Thyroid gland (tissue), 4 donors: ENCODE data around the gene MEDAG.

ENCODE experiments used
- POLR2A ChIP-seq, 2 donors: fragments of 450-650 bp; IDR thresholded peaks; one replicate each; pipeline ENCODE4 v1.6.1; 2017; ENCODE audit warnings: antibody characterized with exemption in 2 of 2, mild to moderate bottlenecking in 2 of 2, moderate library complexity in 1 of 2
- TF ChIP-seq, protein P1 (sequence below), 6 experiments: fragments of 200-600 bp in 3 of 6; fragments of 450-650 bp in 3 of 6; sonication (generic) in 3 of 6; IDR thresholded peaks; one replicate each; pipeline ENCODE4 v1.5.1; 2016 to 2019; ENCODE audit warnings: antibody characterized with exemption in 6 of 6, mild to moderate bottlenecking in 2 of 6, inconsistent platforms in 1 of 6, moderate library complexity in 1 of 6

DNA sequence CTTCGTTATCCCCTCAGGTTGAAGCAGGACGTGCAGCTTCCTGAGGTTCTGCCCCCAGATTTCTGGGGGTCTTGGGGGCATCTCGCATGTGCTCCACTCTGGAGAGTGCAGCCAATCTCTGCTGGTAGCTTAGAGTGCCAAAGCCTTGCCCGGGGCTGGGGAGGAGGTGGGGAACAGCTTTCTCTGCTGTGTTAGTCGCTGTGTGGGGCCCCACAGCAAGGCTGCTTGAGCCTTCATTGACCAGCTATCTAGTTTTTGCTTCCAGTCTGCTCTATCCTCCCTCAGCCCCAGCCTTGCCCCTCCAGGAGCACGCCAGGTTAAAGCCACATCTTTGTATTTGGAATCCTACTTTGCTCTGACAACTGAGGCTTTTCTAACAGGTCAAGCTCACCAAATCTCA, 32.0 kb upstream of the MEDAG start:
- no peak for TF ChIP-seq POLR2A (IDR thresholded peaks at IDR 0.05)
- TF ChIP-seq, protein P1, sequence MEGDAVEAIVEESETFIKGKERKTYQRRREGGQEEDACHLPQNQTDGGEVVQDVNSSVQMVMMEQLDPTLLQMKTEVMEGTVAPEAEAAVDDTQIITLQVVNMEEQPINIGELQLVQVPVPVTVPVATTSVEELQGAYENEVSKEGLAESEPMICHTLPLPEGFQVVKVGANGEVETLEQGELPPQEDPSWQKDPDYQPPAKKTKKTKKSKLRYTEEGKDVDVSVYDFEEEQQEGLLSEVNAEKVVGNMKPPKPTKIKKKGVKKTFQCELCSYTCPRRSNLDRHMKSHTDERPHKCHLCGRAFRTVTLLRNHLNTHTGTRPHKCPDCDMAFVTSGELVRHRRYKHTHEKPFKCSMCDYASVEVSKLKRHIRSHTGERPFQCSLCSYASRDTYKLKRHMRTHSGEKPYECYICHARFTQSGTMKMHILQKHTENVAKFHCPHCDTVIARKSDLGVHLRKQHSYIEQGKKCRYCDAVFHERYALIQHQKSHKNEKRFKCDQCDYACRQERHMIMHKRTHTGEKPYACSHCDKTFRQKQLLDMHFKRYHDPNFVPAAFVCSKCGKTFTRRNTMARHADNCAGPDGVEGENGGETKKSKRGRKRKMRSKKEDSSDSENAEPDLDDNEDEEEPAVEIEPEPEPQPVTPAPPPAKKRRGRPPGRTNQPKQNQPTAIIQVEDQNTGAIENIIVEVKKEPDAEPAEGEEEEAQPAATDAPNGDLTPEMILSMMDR (IDR thresholded peaks at IDR 0.05) = no peak
